ELF-1 (cell line): ENCODE measurements around the gene NFAT5.
"Not testable (repeated sequence)": the region's sequence is repeated elsewhere in the genome, so short reads cannot be mapped to it uniquely, and the experiment has no call there.

Source experiments
- DNase-seq: peaks from one replicate; pipeline ENCODE4 v3.0.0-alpha.2; 2016; ENCODE audit warnings: low read depth, low spot score

NFAT5 gene

DNA sequence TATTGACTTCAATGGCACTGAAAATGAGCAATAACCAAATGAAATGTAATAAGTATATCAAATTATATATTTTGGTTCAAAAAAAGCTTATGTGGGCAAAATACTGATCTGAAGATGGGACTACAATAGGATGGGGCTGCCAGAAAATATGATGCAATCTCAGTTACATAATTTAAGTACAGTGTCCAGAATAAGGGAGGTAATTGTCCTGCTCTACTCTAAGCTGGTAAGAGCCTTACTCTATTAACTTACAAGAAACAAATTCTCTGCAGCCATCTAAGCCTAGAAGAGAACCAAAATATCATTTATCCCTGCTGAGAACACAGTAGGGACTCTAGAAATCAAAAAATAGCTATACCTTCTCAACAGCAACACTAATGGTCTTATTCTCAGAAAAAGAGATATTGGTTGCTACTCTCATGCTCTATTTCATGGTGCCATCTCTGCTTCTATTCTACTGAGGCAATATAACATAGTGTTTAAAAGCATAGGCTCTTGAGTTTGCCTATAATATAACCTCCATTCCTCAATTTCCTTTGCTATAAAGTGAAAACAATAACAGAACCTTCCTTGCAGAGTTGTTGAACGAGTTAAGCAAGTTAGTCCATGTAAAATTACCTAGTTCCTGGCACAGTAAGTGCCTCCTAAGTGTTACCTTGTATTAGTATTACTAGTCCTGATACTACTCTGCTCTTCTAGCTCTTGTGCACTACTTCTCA, 140.6 kb downstream of the NFAT5 start:
- DNase-seq: no peak

DNA sequence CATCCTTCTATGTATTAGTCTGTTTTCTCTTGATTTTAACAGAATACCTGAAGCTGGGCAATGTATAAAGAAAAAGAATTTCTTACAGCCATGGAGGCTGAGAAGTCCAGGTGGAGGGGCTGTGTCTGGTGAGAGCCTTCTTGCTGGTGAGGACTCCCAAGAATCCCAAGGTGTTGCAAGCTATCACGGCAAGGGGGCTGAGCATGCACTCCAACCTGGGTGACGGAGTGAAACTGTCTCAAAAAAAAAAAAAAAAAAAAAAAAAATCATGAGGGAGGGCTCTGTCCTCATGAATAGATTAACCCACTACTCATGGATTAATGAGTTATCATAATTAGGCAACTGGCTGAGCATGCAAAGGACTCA, 141.2 kb downstream of the NFAT5 start:
- no peak for DNase-seq

DNA sequence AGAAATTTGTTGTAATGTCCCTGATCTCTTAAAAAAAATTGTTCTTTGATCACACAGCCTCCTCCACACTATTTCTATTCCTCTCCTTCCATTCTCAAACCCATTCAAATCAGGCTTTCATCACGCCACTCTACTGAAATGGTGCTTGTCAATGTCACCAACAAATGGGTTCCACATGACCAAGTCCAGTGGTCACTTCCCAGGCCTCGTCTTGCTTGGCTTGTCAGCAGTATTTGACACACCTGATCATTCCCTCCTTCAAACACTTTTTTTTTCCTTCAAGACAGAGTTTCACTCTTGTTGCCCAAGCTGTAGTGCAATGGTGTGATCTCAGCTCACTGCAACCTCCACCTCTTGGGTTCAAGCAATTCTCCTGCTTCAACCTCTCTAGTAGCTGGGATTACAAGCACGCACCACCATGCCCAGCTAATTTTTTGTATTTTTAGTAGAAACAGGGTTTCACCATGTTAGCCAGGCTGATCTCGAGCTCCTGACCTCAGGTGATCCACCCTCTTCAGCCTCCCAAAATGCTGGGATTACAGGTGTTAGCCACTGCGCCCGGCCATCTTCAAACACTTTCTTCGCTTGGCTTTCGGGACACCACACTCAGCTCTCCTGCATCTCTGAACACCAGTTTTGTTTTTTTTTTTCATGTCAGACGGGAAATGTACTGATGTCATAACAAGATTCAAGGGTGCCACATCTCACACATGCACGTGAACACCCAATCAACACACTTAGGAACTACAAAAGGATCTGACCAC, 142.3 kb downstream of the NFAT5 start:
- no peak for DNase-seq

DNA sequence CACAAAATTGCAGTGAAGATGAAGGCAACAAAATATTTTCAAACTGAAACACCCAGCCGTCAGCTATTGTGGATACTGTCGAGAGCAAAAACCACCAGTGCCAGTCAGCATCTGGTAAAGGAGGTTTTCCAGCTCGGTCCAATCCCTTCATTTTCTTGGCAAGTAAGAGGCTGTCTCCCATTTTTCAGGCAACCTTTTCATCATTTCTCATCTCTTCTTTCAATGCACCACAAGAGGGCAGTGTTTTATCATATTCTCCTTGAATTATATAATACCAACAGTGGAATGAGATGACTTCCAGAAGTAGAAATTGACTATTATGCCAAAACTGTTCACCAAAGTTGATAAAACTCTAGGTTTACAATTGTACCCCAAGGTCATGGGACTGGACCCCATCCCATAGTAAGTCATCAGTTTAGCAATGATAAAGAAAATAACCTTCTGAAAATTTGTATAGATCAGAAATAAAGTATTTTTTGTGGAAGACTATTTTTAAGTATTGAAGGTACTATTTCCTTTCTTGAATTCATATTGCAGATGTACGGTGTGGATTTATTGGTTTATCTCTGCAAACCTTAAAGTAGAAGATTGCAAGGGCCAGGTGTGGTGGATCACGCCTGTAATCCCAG, 143.8 kb downstream of the NFAT5 start:
- DNase-seq: no peak

DNA sequence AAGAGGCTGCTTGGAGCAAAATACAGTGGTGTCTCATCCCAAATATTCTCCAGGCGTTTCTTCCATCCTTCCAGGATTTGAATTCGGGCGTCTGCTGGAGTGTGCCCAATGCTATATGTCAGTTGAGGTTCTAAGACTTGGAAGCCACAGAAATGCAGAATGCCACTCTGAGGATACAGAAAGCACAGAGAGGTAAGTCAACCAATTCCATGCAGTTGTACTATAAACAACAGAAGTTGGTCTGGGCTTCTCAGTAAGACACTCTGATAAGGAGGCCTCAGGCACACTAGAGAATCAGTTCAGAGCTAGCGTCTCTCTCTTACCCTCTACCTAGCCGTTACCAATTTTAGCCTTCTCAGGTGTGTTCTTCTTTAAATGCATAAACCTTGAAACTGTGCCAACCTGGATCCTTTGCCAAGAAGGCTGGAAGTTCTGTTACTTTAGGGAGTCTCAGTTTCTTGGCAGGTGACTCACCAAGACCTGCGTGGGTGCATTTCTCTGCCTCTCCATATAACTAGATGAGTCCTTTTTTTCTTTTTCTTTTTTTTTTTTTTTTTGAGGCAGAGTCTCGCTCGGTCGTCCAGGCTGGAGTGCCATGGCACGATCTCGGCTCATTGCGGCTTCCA, 145.5 kb downstream of the NFAT5 start:
- no peak for DNase-seq

DNA sequence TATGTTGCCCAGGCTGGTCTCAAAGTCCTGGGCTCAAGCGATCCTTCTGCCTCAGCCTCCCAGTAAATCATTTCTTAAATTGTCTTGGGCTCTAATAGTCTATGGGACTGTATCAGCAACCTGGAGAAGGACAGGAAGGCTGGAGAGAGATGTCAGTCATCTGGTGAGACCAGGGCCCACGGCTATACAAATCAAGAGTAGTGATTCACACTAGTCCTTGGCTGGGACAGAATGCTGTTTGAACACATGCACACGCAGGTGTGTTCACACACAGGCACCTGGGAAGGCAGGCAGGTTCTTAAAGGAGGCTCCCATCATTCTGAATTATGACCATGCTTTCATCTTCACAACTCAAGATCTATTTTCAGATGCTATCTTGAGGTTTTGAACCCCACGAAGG, 146.5 kb downstream of the NFAT5 start:
- no peak for DNase-seq

DNA sequence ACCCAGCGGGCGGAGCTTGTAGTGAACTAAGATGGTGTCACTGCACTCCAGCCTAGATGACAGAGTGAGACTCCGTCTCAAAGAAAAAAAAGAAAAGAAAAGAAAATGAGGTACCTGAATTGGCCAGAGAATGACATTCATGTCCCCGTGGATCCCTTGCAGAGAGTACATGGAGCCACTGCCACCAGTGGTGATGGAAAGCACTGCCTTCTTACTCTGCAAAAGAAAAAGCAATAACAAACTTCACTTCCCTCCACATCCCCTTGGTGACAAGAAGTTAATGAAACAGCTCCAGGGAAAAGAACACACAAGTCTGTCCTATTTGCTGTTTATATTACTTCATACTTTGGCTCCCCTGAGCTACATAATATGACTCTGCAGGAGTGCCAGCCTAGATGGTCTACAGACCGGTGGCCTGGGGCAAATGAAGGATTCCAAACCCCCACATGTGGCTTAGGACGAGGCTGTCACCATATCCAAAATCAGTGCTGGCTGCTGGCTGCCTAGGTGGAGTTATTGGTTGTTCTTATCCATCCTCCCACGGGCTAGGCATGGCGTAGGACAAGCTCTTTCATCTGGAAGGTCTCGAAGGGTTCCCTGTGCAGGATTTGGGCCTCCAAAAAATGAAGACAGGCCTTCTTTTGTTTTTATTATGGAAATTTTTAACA, 147.3 kb downstream of the NFAT5 start:
- no peak for DNase-seq

DNA sequence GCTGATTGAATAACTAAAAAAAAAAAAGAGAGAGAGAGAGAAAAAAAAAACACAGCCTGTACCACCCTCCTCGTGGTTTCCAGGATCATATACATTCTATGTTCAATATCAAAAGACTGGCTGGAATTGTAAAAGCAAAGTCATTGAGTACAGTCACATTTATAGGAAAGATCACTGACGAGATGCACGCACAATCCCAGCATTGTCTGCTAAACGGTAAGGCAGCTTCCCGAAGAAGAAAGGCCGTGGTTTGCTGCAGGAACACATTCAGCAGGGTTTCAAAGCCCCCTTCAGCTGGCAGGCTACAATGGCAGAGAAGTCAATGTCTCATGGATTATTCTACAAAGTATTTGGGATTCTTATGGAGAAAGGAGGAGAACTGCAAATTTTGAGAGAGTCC, 151.3 kb downstream of the NFAT5 start:
- DNase-seq: no peak

DNA sequence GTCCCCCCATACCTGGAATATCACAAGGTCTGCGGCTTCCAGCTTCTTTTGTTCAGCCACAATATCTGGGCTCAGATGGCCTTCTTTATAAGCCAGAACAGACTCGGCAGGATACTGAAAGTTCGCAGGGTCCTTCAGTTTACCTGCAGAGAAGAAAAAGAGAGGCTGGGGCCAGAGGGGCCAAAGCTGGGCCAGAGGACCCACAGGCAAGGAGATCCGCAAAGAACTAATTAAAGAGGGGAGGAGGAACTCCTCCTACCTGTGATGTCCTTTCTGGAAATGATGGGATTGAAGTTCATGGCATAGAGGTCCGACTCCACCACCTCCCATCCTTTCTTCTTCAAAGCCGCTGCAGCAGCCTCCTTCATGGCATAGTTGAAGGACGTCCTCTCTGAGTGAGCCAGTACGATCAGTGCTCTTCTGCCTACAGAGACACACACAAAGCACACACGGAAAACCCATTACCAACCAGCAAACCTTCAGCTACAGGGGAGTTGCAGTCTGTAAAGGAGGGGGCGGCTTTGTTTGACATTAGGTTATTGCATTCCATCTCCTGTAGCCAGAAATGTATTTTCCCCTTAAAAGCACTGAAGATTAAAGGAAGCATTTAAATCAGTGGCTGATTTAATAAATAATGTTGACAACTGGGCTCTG, 152.5 kb downstream of the NFAT5 start:
- no peak for DNase-seq

DNA sequence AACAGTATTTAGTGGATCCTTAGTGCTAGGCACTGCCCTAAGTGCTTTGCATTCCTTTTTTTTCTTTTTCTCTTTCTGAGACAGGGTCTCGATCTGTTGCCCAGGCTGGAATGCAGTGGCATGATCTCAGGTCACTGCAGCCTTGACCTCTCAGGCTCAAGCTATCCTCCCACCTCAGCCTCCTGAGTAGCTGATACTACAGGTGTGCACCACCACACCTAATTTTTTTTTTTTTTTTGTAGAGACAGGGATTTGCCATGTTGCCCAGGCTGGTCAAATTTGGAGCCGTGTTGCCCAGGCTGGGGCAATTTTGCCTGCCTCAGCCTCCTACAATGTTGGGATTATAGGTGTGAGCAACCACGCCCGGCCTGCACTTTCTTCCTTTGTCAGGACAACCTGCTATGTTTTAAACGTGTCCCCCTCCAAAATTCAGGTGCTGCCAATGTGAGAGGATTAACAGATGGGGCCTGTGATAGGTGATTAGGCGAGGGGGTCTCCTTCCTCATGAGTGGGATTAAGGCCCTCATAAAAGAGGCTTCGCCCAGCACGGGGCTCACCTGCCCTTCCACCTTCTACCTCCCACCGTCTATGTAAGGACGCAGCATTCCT, 155.2 kb downstream of the NFAT5 start:
- no peak for DNase-seq

DNA sequence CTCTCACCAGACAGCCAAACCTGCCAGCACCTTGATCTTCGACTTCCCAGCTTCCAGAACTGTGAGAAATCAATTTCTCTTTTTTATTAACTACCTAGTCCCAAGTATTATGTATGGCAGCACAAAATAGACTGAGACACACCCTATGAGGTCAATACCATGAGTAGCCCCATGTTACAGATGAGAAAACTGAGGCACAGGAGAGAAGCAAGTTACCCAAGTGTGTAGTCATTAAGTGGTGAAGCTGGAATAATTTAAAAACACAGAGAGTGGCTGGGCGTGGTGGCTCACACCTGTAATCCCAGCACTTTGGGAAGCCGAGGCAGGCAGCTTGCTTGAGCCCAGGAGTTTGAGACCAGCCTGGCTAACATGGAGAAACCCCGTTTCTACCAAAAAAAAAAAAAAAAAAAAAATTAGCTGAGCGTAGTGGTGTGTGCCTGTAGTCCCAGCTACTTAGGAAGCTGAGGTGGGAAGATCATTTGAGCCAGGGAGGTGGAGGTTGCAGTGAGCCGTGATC, 155.7 kb downstream of the NFAT5 start:
- DNase-seq: no peak

DNA sequence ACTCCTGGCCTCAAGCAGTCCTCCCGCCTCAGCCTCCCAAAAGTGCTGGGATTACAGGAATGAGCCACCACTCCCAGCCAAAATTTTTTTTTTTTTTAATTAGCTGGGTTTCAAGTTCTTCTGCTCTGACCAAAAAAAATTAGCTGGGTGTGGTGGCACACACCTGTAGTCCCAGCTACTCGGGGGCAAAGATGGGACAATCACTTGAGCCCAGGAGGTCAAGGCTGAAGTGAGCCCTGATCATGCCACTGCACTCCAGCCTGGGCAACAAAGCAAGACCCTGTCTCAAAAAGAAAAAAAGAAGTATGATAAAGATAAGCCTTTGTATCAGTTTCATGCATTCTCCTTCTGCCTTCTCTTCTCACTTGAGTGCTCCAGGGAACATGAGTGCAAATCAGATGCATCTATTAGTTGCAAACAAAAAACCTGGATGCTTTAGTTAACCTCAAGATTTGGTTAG, 158.7 kb downstream of the NFAT5 start:
- no peak for DNase-seq

DNA sequence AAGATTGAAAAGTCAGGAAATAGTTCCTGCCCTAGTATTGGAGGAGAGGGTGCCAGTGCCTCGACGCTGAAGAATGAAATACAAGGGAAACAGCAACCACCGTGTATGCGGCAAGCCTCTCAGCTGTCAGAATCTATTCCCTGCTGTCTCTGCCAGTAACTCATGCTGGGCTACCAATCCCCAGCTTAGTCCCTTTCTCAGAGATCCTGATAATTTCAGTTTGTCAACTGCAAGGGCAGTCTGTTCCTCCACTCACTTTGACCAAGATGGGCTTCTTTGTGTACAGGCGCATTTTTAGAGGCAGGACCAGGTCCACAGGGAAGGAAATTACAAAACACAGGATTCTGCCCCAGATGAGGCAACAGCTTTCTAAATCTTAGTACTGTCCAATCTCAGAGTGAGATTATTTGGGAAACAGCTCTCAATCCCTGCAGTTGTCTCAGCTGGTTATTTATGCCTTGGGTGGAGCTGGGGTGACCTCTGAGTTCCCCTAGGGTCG, 159.3 kb downstream of the NFAT5 start:
- DNase-seq: peak; percentile 18

DNA sequence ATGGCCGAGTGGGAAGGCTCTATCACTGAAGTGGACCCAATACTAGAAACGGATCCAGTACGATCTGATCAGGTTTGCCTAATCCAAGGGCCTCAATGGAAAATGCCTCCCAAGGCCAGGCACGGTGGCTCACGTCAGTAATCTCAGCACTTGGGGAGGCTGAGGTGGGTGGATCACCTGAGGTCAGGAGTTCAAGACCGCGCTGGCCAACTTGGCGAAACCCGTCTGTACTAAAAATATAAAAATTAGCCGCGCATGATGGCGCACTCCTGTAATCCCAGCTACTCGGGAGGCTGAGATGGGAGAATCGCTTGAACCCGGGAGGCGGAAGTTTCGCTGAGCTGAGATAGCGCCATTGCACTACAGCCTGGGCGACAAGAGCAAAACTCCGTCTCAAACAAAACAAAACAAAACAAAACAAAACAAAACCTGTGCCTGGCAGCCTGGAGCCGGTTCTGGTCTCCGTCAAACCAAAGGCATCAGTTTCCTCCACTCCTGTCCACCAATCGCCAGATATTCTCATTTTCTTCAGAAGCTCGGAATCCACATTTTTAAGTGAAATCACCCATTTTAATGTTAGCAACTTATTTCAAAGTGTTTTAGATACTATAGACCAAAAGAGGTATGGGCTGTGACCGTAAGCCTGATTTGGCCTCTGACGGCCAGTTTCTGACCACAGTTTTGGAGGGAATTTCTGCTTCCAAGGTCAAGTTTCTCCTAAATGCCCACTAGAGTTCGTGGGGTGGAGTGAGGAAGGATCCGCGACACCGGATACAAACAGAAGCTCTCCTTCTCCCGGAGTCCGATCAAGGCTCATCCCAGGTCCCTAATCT, 159.9 kb downstream of the NFAT5 start:
- DNase-seq: peak; percentile 31

DNA sequence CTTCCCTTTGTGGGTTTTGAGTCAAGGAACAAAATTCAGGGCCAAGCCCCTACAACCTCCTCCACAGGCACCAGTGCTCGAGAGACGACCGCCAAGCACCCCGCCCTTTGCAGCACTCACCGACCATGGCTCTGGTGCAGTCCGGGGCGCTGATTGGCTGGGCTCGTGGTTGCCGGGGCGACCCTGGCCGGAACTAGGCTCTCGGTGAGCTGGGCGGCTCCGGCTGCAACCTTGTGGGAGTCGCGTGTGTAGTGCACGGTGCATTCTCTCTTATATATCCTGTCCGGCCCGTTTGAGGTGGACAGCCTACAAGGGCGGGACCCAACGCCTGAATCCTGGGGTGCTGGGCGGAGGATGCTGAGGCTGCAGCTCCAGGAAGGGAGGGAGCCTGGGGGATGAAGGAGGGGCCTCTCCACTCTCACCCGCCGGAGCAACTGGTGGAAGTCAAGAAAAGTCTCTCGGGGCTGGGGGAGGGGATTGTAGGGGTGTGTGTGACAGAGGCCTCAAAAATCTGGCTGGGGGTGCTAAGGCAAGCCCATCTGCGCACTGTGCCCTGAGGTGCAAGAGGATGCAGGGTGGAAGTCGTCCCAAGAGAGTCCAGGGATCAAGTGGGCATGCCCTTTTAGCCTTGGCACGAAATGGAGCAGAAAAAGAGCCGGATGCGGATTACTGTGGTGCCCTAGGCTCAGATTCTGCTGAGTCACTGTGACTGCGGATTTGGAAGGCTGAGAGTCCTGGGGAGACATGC, 160.7 kb downstream of the NFAT5 start, which contains the start of gene NQO1:
Gene NQO1, minus strand, starts transcription at position 248 of the 748 bp plus-strand sequence. Its CDS starts 121 bp downstream, at position 127.
- DNase-seq: peak; percentile 97

DNA sequence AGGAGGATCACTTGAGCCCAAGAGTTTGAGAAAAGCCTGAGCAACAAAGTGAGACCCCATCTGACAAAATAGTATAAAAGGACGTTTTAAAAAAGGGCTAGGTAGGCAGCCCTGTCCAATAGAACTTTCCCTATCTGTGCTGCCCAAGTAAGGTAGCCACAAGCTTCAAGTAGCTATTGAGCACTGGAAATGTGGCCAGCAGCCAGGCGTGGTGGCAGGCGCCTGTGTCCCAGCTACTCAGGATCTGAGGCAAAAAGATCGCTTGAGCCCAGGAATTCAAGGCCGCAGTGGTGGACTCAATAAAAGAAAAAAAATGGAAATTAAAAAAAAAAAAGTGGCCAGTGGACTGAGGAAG, 162.1 kb downstream of the NFAT5 start:
- DNase-seq: peak; percentile 18

DNA sequence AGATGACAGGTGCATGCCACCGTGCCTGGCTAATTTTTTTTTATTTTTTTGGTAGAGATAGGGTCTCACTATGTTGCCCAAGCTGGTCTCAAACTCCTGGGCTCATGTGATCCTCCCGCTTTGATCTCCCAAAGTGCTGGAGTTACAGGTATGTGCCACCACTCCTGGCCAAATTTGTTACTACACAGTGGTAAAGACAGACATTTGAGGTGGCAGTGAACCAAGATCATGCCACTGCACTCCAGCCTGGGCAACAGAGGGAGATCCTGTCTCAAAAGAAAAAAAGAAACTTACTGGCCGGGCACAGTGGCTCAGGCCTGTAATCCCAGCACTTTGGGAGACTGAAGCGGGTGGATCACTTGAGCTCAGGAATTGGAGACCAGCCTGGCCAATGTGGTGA, 163.3 kb downstream of the NFAT5 start:
- DNase-seq: not testable (repeated sequence)

DNA sequence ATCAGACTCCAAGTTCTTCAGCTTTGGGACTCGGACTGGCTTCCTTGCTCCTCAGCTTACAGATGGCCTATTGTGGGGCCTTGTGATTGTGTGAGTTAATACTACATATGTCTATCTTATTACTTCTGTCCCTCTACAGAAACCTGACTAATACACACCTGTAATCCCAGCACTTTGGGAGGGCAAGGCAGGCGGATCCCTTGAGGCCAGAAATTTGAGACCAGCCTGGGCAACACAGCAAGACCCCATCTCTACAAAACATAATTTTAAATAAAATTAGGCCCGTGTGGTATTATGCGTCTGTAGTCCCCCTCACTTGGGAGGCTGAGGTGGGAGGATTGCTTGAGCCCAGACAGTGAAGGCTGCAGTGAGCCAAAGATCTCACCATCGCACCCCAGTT, 165.5 kb downstream of the NFAT5 start:
- DNase-seq: not testable (repeated sequence)

DNA sequence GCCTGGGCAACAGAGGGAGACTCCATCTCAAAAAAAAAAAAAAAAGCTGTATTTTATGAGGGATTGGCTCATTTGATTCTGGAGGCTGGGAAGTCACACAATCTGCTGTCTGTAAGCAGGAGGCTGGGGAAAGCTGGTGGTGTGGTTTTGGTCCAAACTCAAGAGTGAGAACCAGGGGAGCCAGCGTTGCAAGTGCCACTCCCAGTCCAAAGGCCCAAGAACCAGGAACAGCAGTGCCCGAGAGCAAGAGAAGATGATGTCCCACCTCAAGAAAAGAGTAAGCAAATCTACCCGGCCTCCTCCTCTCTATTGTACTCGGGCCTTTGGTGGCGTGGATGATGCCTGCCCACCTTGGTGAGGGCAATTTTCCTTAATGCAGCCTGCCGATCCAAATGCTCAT, 166.3 kb downstream of the NFAT5 start:
- DNase-seq: no peak
